ENCODE measurements around the gene CYB5D1.

Gene CYB5D1

DNA sequence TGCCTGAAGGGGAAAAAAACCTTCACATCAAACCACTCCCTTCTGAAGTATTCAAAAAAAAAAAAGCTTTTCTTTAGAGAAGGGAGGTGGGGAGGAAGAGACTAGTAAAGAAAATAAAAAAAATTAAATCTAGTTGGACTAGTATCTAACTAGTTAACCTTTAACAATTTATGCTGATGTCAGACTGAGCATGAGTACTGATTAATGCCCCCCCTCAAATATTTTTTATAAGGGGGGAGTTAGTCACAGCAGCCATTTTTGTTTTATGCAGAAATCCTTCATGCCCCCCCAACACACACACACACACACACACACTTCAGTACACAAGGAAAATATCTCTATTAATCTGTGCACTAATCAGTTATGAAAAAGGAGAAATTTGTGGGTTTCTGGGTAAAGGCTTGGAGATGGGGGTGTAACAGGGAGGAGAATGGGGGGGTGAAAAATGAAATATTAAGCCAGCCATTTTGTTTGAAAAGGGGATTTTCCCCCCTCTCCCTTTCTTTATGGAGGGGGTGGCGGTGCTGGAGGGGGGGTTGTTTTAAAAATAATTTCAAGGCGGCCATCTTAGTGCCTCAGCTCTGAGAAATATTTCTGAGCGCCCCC, 26.1 kb downstream of the CYB5D1 start:
- no peaks in the 10 kb centered on the region for H3K9me3 Mint-ChIP-seq
- H3K4me1 Mint-ChIP-seq = no peaks in the 10 kb centered on the region
- H3K27ac Mint-ChIP-seq = no peak overlapping the region
- H3K4me3 Mint-ChIP-seq = peak overlapping the region in 1 of 3 experiments; percentile 84
- no peaks in the 10 kb centered on the region for H3K36me3 Mint-ChIP-seq (ENCODE audit: low read depth)
- TF ChIP-seq, protein P1, sequence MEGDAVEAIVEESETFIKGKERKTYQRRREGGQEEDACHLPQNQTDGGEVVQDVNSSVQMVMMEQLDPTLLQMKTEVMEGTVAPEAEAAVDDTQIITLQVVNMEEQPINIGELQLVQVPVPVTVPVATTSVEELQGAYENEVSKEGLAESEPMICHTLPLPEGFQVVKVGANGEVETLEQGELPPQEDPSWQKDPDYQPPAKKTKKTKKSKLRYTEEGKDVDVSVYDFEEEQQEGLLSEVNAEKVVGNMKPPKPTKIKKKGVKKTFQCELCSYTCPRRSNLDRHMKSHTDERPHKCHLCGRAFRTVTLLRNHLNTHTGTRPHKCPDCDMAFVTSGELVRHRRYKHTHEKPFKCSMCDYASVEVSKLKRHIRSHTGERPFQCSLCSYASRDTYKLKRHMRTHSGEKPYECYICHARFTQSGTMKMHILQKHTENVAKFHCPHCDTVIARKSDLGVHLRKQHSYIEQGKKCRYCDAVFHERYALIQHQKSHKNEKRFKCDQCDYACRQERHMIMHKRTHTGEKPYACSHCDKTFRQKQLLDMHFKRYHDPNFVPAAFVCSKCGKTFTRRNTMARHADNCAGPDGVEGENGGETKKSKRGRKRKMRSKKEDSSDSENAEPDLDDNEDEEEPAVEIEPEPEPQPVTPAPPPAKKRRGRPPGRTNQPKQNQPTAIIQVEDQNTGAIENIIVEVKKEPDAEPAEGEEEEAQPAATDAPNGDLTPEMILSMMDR (IDR thresholded peaks at IDR 0.05; ENCODE audit: unreplicated experiment in 3 of 3) = no peak
- no peaks in the 10 kb centered on the region for H3K27me3 Mint-ChIP-seq (ENCODE audit: low read depth)

DNA sequence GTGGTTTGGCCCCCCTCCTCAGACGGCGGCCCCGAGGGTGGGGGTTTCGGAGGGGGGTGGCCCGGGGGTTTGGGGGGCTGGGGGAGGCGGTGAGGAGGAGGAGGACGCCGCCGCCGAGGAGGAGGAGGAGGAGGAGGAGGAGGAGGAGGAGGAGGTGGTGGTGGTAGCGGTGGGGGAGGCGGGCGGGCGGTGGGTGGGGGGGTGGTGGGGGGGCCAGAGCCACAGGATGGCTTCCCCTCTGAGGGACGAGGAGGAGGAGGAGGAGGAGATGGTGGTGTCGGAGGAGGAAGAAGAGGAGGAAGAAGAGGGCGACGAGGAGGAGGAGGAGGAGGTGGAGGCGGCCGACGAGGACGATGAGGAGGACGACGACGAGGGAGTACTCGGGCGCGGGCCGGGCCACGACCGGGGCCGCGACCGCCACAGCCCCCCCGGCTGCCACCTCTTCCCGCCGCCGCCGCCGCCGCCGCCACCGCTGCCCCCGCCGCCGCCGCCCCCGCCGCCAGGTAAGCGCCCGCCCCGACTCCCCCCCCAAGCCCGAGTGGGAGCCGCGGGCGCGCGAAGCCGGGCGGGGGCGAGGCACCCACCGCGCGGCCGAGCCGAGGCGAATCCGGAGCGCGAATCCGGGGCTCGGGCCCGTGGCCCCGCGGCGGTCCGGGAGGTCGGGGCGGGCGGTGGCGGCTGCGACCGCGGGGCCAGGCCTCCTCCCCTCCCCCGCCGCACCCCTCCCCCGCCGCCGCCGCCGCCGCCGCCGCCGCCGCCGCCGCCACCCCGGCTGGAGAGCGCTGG, 27.0 kb downstream of the CYB5D1 start:
- H3K4me3 Mint-ChIP-seq = peak overlapping the region; percentile 78 to 84 (median 83)
- no peaks in the 10 kb centered on the region for H3K4me1 Mint-ChIP-seq
- TF ChIP-seq, protein P1 (IDR thresholded peaks at IDR 0.05; ENCODE audit: unreplicated experiment in 3 of 3) = no peak
- H3K36me3 Mint-ChIP-seq (ENCODE audit: low read depth) = peaks cover 6% of the 10 kb centered on the region
- H3K27ac Mint-ChIP-seq = no peak overlapping the region
- no peaks in the 10 kb centered on the region for H3K9me3 Mint-ChIP-seq
- H3K27me3 Mint-ChIP-seq (ENCODE audit: low read depth) = no peaks in the 10 kb centered on the region

GRCh38 chr17:7885367-7886226, 27.8 kb downstream of the CYB5D1 start:
- Mint-ChIP-seq H3K4me1 (no peaks in the 10 kb centered on the region), H3K27me3 (ENCODE audit: low read depth) (no peaks in the 10 kb centered on the region), H3K36me3 (ENCODE audit: low read depth) (peaks cover 14% of the 10 kb centered on the region), H3K27ac (no peak overlapping the region), H3K4me3 (no peak overlapping the region), H3K9me3 (no peaks in the 10 kb centered on the region)
- TF ChIP-seq, protein P1 (IDR thresholded peaks at IDR 0.05; ENCODE audit: unreplicated experiment in 3 of 3) = no peak

- Mint-ChIP-seq H3K4me3 (no peak overlapping the region), H3K4me1 (no peaks in the 10 kb centered on the region), H3K36me3 (ENCODE audit: low read depth) (peaks cover 22% of the 10 kb centered on the region), H3K27me3 (ENCODE audit: low read depth) (no peaks in the 10 kb centered on the region), H3K27ac (no peak overlapping the region), H3K9me3 (no peaks in the 10 kb centered on the region)
- TF ChIP-seq, protein P1 (IDR thresholded peaks at IDR 0.05; ENCODE audit: unreplicated experiment in 3 of 3) = peak in 1 of 3 experiments; percentile 21
These were observed 28.6 kb downstream of the CYB5D1 start for GRCh38 chr17:7886227-7887037.

DNA sequence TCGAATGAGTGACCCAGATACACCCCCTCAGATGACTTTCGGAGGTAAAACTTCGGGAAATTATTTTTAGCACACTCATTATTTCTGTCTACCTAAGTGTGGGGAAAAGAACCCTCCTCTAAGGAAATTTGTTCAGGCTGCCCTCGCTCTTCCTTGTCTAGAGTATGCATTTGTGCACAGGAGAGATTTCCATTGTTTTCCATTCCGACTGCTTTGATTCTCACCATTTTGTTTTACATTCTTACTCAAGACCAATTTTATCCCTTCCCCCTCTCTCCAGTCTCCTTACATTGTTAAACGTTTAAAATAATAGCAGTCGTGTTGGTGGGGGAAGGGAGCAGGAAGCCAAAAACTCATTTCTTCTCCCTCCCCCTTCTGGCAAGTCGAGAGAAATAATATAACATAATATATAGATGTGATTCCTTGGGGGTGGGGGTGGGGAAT, 29.3 kb downstream of the CYB5D1 start:
- peaks cover 27% of the 10 kb centered on the region for H3K36me3 Mint-ChIP-seq (ENCODE audit: low read depth)
- H3K4me1 Mint-ChIP-seq = peaks cover 3% of the 10 kb centered on the region
- H3K9me3 Mint-ChIP-seq = no peaks in the 10 kb centered on the region
- H3K4me3 Mint-ChIP-seq = no peak overlapping the region
- TF ChIP-seq, protein P1 (IDR thresholded peaks at IDR 0.05; ENCODE audit: unreplicated experiment in 3 of 3) = no peak
- H3K27ac Mint-ChIP-seq = no peak overlapping the region
- no peaks in the 10 kb centered on the region for H3K27me3 Mint-ChIP-seq (ENCODE audit: low read depth)
